ENCODE results near the gene SERPINH1. TPM values are rescaled to one million over a fixed set of nuclear protein-coding genes. Genes with fewer than 3 reads are reported as not detected.
A peak's percentile ranks its signal among the peaks of the same experiment; 100 is the strongest.

Gene SERPINH1
- total and polyA plus RNA-seq, 2 donors (not counting 3 experiments of a cell fraction or from before 2014, with no cell fraction given) = 409 to 816 TPM

DNA sequence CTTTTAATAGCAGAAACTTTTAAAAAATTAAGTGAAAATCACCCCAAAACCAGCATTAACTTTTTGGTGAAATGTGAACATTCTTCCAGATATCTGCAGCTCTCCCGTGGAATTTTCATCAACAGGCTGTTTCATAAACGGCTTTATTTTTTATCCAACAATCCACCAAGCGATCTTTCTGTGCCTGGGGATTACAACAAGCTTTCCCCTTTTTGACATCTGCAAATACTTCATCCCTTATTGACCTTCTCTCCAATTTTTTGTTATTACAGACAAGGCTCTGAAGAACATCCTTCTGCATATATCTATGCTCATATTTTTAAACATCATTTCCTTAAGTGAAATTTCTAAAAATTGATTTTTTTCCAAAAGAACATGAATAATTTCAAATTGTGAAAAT lies 5.8 kb upstream of the SERPINH1 start:
- ChIA-PET CTCF (no interaction called here), POLR2A (no interaction called here)
- no peaks in the 10 kb centered on the region for H4K20me1 ChIP-seq (replicated peaks; ENCODE audit: control insufficient read depth, extremely low read depth, insufficient read depth, low read length)
- no peaks in the 10 kb centered on the region for H3K9me1 ChIP-seq (replicated peaks; ENCODE audit: control insufficient read depth, extremely low read depth, insufficient read depth, low read length)
- TF ChIP-seq, protein P1, sequence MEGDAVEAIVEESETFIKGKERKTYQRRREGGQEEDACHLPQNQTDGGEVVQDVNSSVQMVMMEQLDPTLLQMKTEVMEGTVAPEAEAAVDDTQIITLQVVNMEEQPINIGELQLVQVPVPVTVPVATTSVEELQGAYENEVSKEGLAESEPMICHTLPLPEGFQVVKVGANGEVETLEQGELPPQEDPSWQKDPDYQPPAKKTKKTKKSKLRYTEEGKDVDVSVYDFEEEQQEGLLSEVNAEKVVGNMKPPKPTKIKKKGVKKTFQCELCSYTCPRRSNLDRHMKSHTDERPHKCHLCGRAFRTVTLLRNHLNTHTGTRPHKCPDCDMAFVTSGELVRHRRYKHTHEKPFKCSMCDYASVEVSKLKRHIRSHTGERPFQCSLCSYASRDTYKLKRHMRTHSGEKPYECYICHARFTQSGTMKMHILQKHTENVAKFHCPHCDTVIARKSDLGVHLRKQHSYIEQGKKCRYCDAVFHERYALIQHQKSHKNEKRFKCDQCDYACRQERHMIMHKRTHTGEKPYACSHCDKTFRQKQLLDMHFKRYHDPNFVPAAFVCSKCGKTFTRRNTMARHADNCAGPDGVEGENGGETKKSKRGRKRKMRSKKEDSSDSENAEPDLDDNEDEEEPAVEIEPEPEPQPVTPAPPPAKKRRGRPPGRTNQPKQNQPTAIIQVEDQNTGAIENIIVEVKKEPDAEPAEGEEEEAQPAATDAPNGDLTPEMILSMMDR (IDR thresholded peaks at IDR 0.05; ENCODE audit: extremely low read depth in 1 of 2, insufficient read depth in 1 of 2, low read depth in 1 of 2, low read length in 2 of 2) = no peak
- intact Hi-C loops (cut with micrococcal nuclease) (no loop called here), dilution Hi-C loops (cut with MboI; ENCODE audit: extremely low pct_ligation_motif_present, low sequenced_read_pairs) (no loop called here)
- no peaks in the 10 kb centered on the region for H3K27me3 ChIP-seq (ENCODE audit: control insufficient read depth in 2 of 2, insufficient read depth in 2 of 2, low read length in 2 of 2)
- H3K4me3 ChIP-seq (replicated peaks in 1 of 3; ENCODE audit: insufficient read depth in 1 of 3, low read depth in 1 of 3, low read length in 3 of 3) = no peak overlapping the region
- no peak overlapping the region for H3K27ac ChIP-seq (ENCODE audit: insufficient read depth, low read depth, low read length)
- peaks cover 32% of the 10 kb centered on the region for H3K4me1 ChIP-seq (ENCODE audit: control insufficient read depth, extremely low read depth, insufficient read depth, low read length)
- no peak overlapping the region for H2AFZ ChIP-seq (ENCODE audit: low read depth, low read length)
- BruUV-seq (replicated peaks) = no TSS peak
- H3K79me2 ChIP-seq (ENCODE audit: control insufficient read depth, insufficient read depth, low read length) = no peaks in the 10 kb centered on the region
- H3K4me2 ChIP-seq (ENCODE audit: insufficient read depth, low read length) = no peak overlapping the region
- no peaks in the 10 kb centered on the region for H3K36me3 ChIP-seq (ENCODE audit: control insufficient read depth in 2 of 2, extremely low read depth in 1 of 2, insufficient read depth in 2 of 2, low read length in 2 of 2)
- no peaks in the 10 kb centered on the region for H3K9me3 ChIP-seq (replicated peaks; ENCODE audit: control insufficient read depth, insufficient read depth, low read length)
- FAIRE-seq = no peak
- no peak for DNase-seq (ENCODE audit: low read depth, low spot score)
- H3K9ac ChIP-seq (replicated peaks; ENCODE audit: extremely low read depth, insufficient read depth, low read length) = no peak overlapping the region

DNA sequence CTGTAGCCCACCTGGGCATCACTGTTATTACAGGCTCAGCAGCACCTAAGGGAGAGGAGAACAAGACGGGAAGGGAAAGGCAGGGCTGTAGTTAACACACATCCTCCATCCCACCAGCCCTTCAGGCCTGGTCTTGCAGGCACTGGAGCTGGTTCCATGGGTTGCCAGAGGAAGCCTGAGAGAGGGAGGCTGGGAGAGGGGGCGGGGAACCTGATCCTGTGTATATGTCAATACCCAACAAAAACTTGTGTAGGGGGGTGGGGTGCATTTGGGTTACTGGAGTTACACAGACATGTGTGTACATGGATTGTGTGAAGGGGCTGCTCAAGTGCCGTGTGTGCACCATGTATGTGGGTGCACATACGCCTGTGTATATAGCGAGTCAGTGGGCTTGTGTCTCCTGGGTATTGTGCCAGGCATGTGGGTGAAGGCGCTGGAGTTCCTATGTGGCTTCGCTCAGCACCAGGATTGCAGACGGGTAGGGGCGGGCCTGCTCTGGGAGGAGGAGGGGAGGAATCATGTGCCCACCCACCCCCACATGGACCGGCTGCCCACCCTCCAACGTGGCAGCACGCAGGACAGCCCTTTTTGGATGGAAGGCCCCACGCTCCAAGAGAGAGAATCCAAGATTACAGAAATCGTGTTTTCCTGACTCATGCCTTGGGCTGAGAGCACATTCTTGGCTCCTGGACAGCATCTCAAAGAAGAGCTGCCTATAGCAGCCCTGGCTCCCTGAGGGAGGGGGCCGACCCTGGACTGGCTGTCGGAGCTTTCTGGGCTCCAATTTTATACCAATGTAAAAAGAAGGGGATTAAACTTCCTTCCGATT lies 4.2 kb upstream of the SERPINH1 start:
- no TSS peak for BruUV-seq (replicated peaks)

More for the DNA sequence above, 4.2 kb upstream of the SERPINH1 start:
- ChIA-PET POLR2A (interaction anchor here (0.5 to 1.1 kb wide), 2 partner anchors 17 to 99 kb away, joined by 3 to 4 read pairs; no protein-coding TSS in a partner anchor), CTCF (interaction anchor here (1.2 to 8.6 kb wide), 4 partner anchors 9 to 148 kb away, joined by 3 to 107 read pairs (median 6); no protein-coding TSS in a partner anchor)
- FAIRE-seq = peak; percentile 88
- Histone ChIP-seq H3K27ac (ENCODE audit: insufficient read depth, low read depth, low read length) (peak overlapping the region; percentile 62), H4K20me1 (replicated peaks; ENCODE audit: control insufficient read depth, extremely low read depth, insufficient read depth, low read length) (no peaks in the 10 kb centered on the region), H3K4me2 (ENCODE audit: insufficient read depth, low read length) (peak overlapping the region; percentile 50), H3K36me3 (ENCODE audit: control insufficient read depth in 2 of 2, extremely low read depth in 1 of 2, insufficient read depth in 2 of 2, low read length in 2 of 2) (no peaks in the 10 kb centered on the region), H3K4me1 (ENCODE audit: control insufficient read depth, extremely low read depth, insufficient read depth, low read length) (peaks cover 36% of the 10 kb centered on the region), H3K9ac (replicated peaks; ENCODE audit: extremely low read depth, insufficient read depth, low read length) (peak overlapping the region; percentile 10), H3K4me3 (replicated peaks in 1 of 3; ENCODE audit: insufficient read depth in 1 of 3, low read depth in 1 of 3, low read length in 3 of 3) (no peak overlapping the region), H3K27me3 (ENCODE audit: control insufficient read depth in 2 of 2, insufficient read depth in 2 of 2, low read length in 2 of 2) (no peaks in the 10 kb centered on the region), H3K9me1 (replicated peaks; ENCODE audit: control insufficient read depth, extremely low read depth, insufficient read depth, low read length) (no peaks in the 10 kb centered on the region), H2AFZ (ENCODE audit: low read depth, low read length) (peak overlapping the region; percentile 79), H3K9me3 (replicated peaks; ENCODE audit: control insufficient read depth, insufficient read depth, low read length) (no peaks in the 10 kb centered on the region), H3K79me2 (ENCODE audit: control insufficient read depth, insufficient read depth, low read length) (peaks cover 7% of the 10 kb centered on the region)
- peak; percentile 76 for DNase-seq (ENCODE audit: low read depth, low spot score)
- intact Hi-C loops (cut with micrococcal nuclease) (no loop called here), dilution Hi-C loops (cut with MboI; ENCODE audit: extremely low pct_ligation_motif_present, low sequenced_read_pairs) (no loop called here)
- TF ChIP-seq GATA2 (IDR thresholded peaks at IDR 0.05; ENCODE audit: insufficient read depth, insufficient read length, low read depth, low read length) = no peak
- no peak for TF ChIP-seq EZH2 (IDR thresholded peaks at IDR 0.05; ENCODE audit: borderline replicate concordance, low read depth, low read length, severe bottlenecking)
- TF ChIP-seq MYC (IDR thresholded peaks at IDR 0.05; ENCODE audit: low read depth, low read length) = no peak
- TF ChIP-seq POLR2AphosphoS5 (IDR thresholded peaks at IDR 0.05; ENCODE audit: insufficient read depth, low read depth, low read length) = no peak
- TF ChIP-seq POLR2A (IDR thresholded peaks at IDR 0.05; ENCODE audit: low read depth, low read length) = no peak
